HEK293T (cell line): ENCODE data around the gene CDH26.

ENCODE experiments used
- ARNT ChIP-seq: fragments of 450-650 bp; IDR thresholded peaks from 2 replicates; pipeline ENCODE4 v1.6.1; 2017; ENCODE audit warnings: mild to moderate bottlenecking
- FOXM1 ChIP-seq: fragments of 450-650 bp; IDR thresholded peaks from 2 replicates; pipeline ENCODE4 v1.6.1; 2017; ENCODE audit warnings: mild to moderate bottlenecking, borderline replicate concordance
- HDGF ChIP-seq: fragments of 450-650 bp; IDR thresholded peaks from 2 replicates; pipeline ENCODE4 v1.6.1; 2017; ENCODE audit warnings: antibody characterized with exemption, borderline replicate concordance
- LEF1 ChIP-seq: fragments of 450-650 bp; IDR thresholded peaks from 2 replicates; pipeline ENCODE4 v1.6.1; 2017; ENCODE audit warnings: mild to moderate bottlenecking, borderline replicate concordance
- NFRKB ChIP-seq: fragments of 450-650 bp; IDR thresholded peaks from 2 replicates; pipeline ENCODE4 v1.6.1; 2016; ENCODE audit warnings: mild to moderate bottlenecking, moderate library complexity
- SP1 ChIP-seq: fragments of 450-650 bp; IDR thresholded peaks from 2 replicates; pipeline ENCODE4 v1.6.1; 2017
- SUZ12 ChIP-seq: fragments of 450-650 bp; IDR thresholded peaks from 2 replicates; pipeline ENCODE4 v1.6.1; 2016; ENCODE audit warnings: mild to moderate bottlenecking

DNA sequence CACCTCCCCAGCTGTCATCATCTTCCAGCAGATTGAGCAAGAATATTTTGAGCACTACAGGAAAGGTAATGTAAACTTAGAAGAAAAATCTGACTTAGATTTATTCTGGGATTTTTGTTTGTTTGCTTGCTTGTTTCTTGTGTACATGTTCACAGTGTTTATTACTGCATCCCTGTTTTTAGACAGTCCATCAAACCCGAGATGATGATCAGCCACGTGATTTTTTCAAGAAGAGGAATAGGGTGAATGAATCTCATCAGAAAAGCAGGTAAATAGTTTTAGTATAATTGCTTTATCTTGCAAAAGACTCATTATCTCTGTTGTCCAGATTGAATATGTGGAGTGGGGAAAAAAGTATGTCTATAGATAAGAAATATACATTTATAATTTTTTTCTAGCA is 16.0 kb upstream of the CDH26 start:
- TF ChIP-seq SP1 (no peak), SUZ12 (no peak), LEF1 (no peak), HDGF (no peak), NFRKB (no peak), ARNT (no peak), FOXM1 (no peak)
